Loucy (cell line): ENCODE data around the gene TP63.
"Not testable (repeated sequence)": the region's sequence is repeated elsewhere in the genome, so short reads cannot be mapped to it uniquely, and the experiment has no call there.

Experiments used
- H2AFZ ChIP-seq: fragments of 200-600 bp; sonication (generic); 2 replicates; pipeline ENCODE4 v1.6.0; 2016; ENCODE audit warnings: antibody characterized with exemption, mild to moderate bottlenecking, low read length, moderate library complexity
- H3F3A ChIP-seq: fragments of 200-600 bp; 2 replicates; pipeline ENCODE4 v1.6.0; 2016; ENCODE audit warnings: antibody characterized with exemption, low read depth, mild to moderate bottlenecking
- H3K27me3 ChIP-seq: fragments of 200-600 bp; sonication (generic); 2 replicates; pipeline ENCODE4 v1.6.1; 2014; ENCODE audit warnings: low read length, mild to moderate bottlenecking; ENCODE audit not compliant: insufficient read depth, poor library complexity, severe bottlenecking
- H3K36me3 ChIP-seq: fragments of 200-600 bp; sonication (generic); 2 replicates; pipeline ENCODE4 v1.6.1; 2016; ENCODE audit warnings: low read length; ENCODE audit not compliant: insufficient read depth
- H3K4me1 ChIP-seq: fragments of 200-600 bp; sonication (generic); 2 replicates; pipeline ENCODE4 v1.5.1; 2014; ENCODE audit warnings: low read length, mild to moderate bottlenecking; ENCODE audit not compliant: insufficient read depth, poor library complexity, severe bottlenecking
- H3K4me2 ChIP-seq: fragments of 200-600 bp; sonication (generic); 2 replicates; pipeline ENCODE4 v1.6.0; 2014; ENCODE audit warnings: antibody characterized with exemption, low read length, low read depth, mild to moderate bottlenecking; ENCODE audit not compliant: poor library complexity, severe bottlenecking
- H3K4me3 ChIP-seq: fragments of 200-600 bp; sonication (generic); 2 replicates; pipeline ENCODE4 v1.5.1; 2014; ENCODE audit warnings: low read length, mild to moderate bottlenecking, mixed read lengths; ENCODE audit not compliant: poor library complexity, severe bottlenecking
- H3K79me2 ChIP-seq: fragments of 200-600 bp; sonication (generic); 2 replicates; pipeline ENCODE4 v1.6.1; 2014; ENCODE audit warnings: low read length; ENCODE audit not compliant: insufficient read depth
- H3K9ac ChIP-seq: fragments of 200-600 bp; sonication (generic); 2 replicates; pipeline ENCODE4 v1.6.0; 2014; ENCODE audit warnings: mild to moderate bottlenecking, low read depth, low read length, moderate library complexity; ENCODE audit not compliant: poor library complexity, severe bottlenecking
- H3K9me2 ChIP-seq: fragments of 200-600 bp; sonication (generic); replicated peaks from 2 replicates; pipeline ENCODE4 v1.6.1; 2016; ENCODE audit warnings: low read depth, low read length, mixed read lengths
- H3K9me3 ChIP-seq: fragments of 200-600 bp; sonication (generic); 2 replicates; pipeline ENCODE4 v1.6.1; 2014; ENCODE audit warnings: mild to moderate bottlenecking, antibody characterized with exemption, low read length, low read depth; ENCODE audit not compliant: insufficient read depth
- H4K20me1 ChIP-seq: fragments of 200-600 bp; sonication (generic); 2 replicates; pipeline ENCODE4 v1.6.0; 2014; ENCODE audit warnings: antibody characterized with exemption, low read length, mild to moderate bottlenecking; ENCODE audit not compliant: insufficient read depth, poor library complexity, severe bottlenecking
- CTCF ChIP-seq: fragments of 200-600 bp; sonication (generic); conservative IDR thresholded peaks from 2 replicates; pipeline ENCODE4 v1.5.1; 2014; ENCODE audit warnings: mild to moderate bottlenecking, antibody characterized with exemption, low read length
- EZH2phosphoT487 ChIP-seq: fragments of 200-600 bp; IDR thresholded peaks from 2 replicates; pipeline ENCODE4 v1.6.1; 2018; ENCODE audit warnings: antibody characterized with exemption, mild to moderate bottlenecking, moderate library complexity, borderline replicate concordance

The TP63 gene

GRCh38 chr3:189655617-189656016 is 24.4 kb downstream of the TP63 start:
- no peak overlapping the region for H3K9ac ChIP-seq
- TF ChIP-seq EZH2phosphoT487 = no peak
- TF ChIP-seq CTCF = no peak
- no peaks in the 10 kb centered on the region for H3K27me3 ChIP-seq
- no peak overlapping the region for H3K4me3 ChIP-seq
- H3K9me2 ChIP-seq = no peaks in the 10 kb centered on the region
- no peaks in the 10 kb centered on the region for H3K36me3 ChIP-seq
- peaks cover 6% of the 10 kb centered on the region; the same call in 1 of the 2 replicates for H3K9me3 ChIP-seq
- H3F3A ChIP-seq = no peaks in the 10 kb centered on the region
- H3K4me2 ChIP-seq = no peak overlapping the region
- H3K79me2 ChIP-seq = no peaks in the 10 kb centered on the region
- H3K4me1 ChIP-seq = no peaks in the 10 kb centered on the region
- no peak overlapping the region for H2AFZ ChIP-seq
- H4K20me1 ChIP-seq = no peaks in the 10 kb centered on the region

- peaks cover 6% of the 10 kb centered on the region; the same call in 1 of the 2 replicates for H3K9me3 ChIP-seq
- H3K27me3 ChIP-seq = no peaks in the 10 kb centered on the region
- H3K4me2 ChIP-seq = no peak overlapping the region
- no peaks in the 10 kb centered on the region for H3K79me2 ChIP-seq
- H2AFZ ChIP-seq = peak overlapping the region; percentile 21; the same call in 1 of the 2 replicates
- no peaks in the 10 kb centered on the region for H4K20me1 ChIP-seq
- no peak overlapping the region for H3K4me3 ChIP-seq
- H3K4me1 ChIP-seq = no peaks in the 10 kb centered on the region
- H3K9ac ChIP-seq = no peak overlapping the region
- TF ChIP-seq EZH2phosphoT487 (no peak), CTCF (no peak)
- no peaks in the 10 kb centered on the region for H3F3A ChIP-seq
- no peaks in the 10 kb centered on the region for H3K36me3 ChIP-seq
- H3K9me2 ChIP-seq = no peaks in the 10 kb centered on the region
Measured at GRCh38 chr3:189659571-189659970, 28.4 kb downstream of the TP63 start.

GRCh38 chr3:189664311-189664710 is 33.1 kb downstream of the TP63 start:
- Histone ChIP-seq H3K4me1 (peaks cover 3% of the 10 kb centered on the region), H3F3A (no peaks in the 10 kb centered on the region), H2AFZ (no peak overlapping the region), H3K36me3 (no peaks in the 10 kb centered on the region), H3K79me2 (no peaks in the 10 kb centered on the region), H3K9me2 (no peaks in the 10 kb centered on the region), H3K4me3 (no peak overlapping the region), H3K27me3 (no peaks in the 10 kb centered on the region), H4K20me1 (no peaks in the 10 kb centered on the region), H3K4me2 (no peak overlapping the region), H3K9me3 (no peaks in the 10 kb centered on the region), H3K9ac (no peak overlapping the region)
- no peak for TF ChIP-seq EZH2phosphoT487
- TF ChIP-seq CTCF = no peak

- H3K4me2 ChIP-seq, H3K27me3 ChIP-seq, H2AFZ ChIP-seq, H3K4me1 ChIP-seq, H3F3A ChIP-seq, H3K4me3 ChIP-seq, H3K9me2 ChIP-seq, H4K20me1 ChIP-seq, H3K36me3 ChIP-seq, H3K9me3 ChIP-seq, H3K79me2 ChIP-seq, H3K9ac ChIP-seq: not testable (repeated sequence)
Measured at GRCh38 chr3:189672346-189672745, 41.2 kb downstream of the TP63 start.
